ENCODE results near the gene POU2F1. TPM values are rescaled to one million over a fixed set of nuclear protein-coding genes. Genes with fewer than 3 reads are reported as not detected.
A peak's percentile ranks its signal among the peaks of the same experiment; 100 is the strongest.

The POU2F1 gene
- total and polyA plus RNA-seq, 2 experiments from 2014 or later, result 38.8 to 66.1 TPM

GRCh38 chr1:167412072-167412471 lies 191.4 kb downstream of the POU2F1 start:
- no peak overlapping the region for H3K27ac ChIP-seq (ENCODE audit: low read depth)
- no peaks in the 10 kb centered on the region for H4K20me1 ChIP-seq (replicated peaks; ENCODE audit: insufficient read depth)
- no peaks in the 10 kb centered on the region for H3K9me2 ChIP-seq (ENCODE audit: insufficient read depth)
- H2AFZ ChIP-seq, result no peak overlapping the region
- no peak overlapping the region for H3K4me3 ChIP-seq
- peaks cover 12% of the 10 kb centered on the region for H3K4me1 Mint-ChIP-seq
- H3K27me3 Mint-ChIP-seq (ENCODE audit: insufficient read depth, low read depth, poor library complexity), result peaks cover 5% of the 10 kb centered on the region
- no peaks in the 10 kb centered on the region; the same call in 2 of the 3 replicates for H3K9me3 Mint-ChIP-seq
- H3F3A ChIP-seq (replicated peaks; ENCODE audit: low read depth), result no peaks in the 10 kb centered on the region
- H3K4me1 ChIP-seq (ENCODE audit: insufficient read depth), result no peaks in the 10 kb centered on the region
- H3K79me2 ChIP-seq (replicated peaks; ENCODE audit: insufficient read depth), result 0 out of 2 replicates have a peak, but pooled peaks cover 4% of the 10 kb centered on the region
- peaks cover 47% of the 10 kb centered on the region for H3K36me3 Mint-ChIP-seq (ENCODE audit: low read depth)
- no peak overlapping the region for H3K4me3 Mint-ChIP-seq
- H3K36me3 ChIP-seq (ENCODE audit: insufficient read depth), result peaks cover 22% of the 10 kb centered on the region; the same call in 1 of the 2 replicates
- DNase-seq (ENCODE audit: low spot score) (no peak), ATAC-seq (no peak)
- TF ChIP-seq CTCF (conservative IDR thresholded peaks at IDR 0.05; ENCODE audit: low read depth in 2 of 2), result no peak
- no peak for TF ChIP-seq ZNF114 (CRISPR knock-in tag; IDR thresholded peaks at IDR 0.05)
- TF ChIP-seq CREB1 (CRISPR knock-in tag; IDR thresholded peaks at IDR 0.05; ENCODE audit: low read depth), result no peak
- no peak for TF ChIP-seq ETS1 (IDR thresholded peaks at IDR 0.05)
- no peak for TF ChIP-seq REST (IDR thresholded peaks at IDR 0.05; ENCODE audit: unreplicated experiment)
- no peak for TF ChIP-seq POLR2AphosphoS5 (IDR thresholded peaks at IDR 0.05; ENCODE audit: low read depth)
- TF ChIP-seq EZH2 (IDR thresholded peaks at IDR 0.05; ENCODE audit: low read depth, unreplicated experiment), result no peak
- TF ChIP-seq, protein P1, sequence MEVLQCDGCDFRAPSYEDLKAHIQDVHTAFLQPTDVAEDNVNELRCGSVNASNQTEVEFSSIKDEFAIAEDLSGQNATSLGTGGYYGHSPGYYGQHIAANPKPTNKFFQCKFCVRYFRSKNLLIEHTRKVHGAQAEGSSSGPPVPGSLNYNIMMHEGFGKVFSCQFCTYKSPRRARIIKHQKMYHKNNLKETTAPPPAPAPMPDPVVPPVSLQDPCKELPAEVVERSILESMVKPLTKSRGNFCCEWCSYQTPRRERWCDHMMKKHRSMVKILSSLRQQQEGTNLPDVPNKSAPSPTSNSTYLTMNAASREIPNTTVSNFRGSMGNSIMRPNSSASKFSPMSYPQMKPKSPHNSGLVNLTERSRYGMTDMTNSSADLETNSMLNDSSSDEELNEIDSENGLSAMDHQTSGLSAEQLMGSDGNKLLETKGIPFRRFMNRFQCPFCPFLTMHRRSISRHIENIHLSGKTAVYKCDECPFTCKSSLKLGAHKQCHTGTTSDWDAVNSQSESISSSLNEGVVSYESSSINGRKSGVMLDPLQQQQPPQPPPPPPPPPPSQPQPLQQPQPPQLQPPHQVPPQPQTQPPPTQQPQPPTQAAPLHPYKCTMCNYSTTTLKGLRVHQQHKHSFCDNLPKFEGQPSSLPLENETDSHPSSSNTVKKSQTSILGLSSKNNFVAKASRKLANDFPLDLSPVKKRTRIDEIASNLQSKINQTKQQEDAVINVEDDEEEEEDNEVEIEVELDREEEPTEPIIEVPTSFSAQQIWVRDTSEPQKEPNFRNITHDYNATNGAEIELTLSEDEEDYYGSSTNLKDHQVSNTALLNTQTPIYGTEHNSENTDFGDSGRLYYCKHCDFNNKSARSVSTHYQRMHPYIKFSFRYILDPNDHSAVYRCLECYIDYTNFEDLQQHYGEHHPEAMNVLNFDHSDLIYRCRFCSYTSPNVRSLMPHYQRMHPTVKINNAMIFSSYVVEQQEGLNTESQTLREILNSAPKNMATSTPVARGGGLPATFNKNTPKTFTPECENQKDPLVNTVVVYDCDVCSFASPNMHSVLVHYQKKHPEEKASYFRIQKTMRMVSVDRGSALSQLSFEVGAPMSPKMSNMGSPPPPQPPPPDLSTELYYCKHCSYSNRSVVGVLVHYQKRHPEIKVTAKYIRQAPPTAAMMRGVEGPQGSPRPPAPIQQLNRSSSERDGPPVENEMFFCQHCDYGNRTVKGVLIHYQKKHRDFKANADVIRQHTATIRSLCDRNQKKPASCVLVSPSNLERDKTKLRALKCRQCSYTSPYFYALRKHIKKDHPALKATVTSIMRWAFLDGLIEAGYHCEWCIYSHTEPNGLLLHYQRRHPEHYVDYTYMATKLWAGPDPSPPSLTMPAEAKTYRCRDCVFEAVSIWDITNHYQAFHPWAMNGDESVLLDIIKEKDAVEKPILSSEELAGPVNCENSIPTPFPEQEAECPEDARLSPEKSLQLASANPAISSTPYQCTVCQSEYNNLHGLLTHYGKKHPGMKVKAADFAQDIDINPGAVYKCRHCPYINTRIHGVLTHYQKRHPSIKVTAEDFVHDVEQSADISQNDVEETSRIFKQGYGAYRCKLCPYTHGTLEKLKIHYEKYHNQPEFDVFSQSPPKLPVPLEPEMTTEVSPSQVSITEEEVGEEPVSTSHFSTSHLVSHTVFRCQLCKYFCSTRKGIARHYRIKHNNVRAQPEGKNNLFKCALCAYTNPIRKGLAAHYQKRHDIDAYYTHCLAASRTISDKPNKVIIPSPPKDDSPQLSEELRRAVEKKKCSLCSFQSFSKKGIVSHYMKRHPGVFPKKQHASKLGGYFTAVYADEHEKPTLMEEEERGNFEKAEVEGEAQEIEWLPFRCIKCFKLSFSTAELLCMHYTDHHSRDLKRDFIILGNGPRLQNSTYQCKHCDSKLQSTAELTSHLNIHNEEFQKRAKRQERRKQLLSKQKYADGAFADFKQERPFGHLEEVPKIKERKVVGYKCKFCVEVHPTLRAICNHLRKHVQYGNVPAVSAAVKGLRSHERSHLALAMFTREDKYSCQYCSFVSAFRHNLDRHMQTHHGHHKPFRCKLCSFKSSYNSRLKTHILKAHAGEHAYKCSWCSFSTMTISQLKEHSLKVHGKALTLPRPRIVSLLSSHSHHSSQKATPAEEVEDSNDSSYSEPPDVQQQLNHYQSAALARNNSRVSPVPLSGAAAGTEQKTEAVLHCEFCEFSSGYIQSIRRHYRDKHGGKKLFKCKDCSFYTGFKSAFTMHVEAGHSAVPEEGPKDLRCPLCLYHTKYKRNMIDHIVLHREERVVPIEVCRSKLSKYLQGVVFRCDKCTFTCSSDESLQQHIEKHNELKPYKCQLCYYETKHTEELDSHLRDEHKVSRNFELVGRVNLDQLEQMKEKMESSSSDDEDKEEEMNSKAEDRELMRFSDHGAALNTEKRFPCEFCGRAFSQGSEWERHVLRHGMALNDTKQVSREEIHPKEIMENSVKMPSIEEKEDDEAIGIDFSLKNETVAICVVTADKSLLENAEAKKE (CRISPR knock-in tag; IDR thresholded peaks at IDR 0.05), result no peak
- no peak for TF ChIP-seq EZH2phosphoT487 (IDR thresholded peaks at IDR 0.05; ENCODE audit: unreplicated experiment)
- no peak for TF ChIP-seq STAT1 (IDR thresholded peaks at IDR 0.05; ENCODE audit: unreplicated experiment)
- TF ChIP-seq ZNF331 (CRISPR knock-in tag; IDR thresholded peaks at IDR 0.05; ENCODE audit: low read depth), result no peak
- no peak for TF ChIP-seq NANOG (IDR thresholded peaks at IDR 0.05; ENCODE audit: borderline replicate concordance)
- no peak for TF ChIP-seq JUNB (IDR thresholded peaks at IDR 0.05; ENCODE audit: unreplicated experiment)
- no peaks in the 10 kb centered on the region for H3K27me3 ChIP-seq (ENCODE audit: insufficient read depth)
- H3K4me2 ChIP-seq, result no peak overlapping the region
- H3K27ac Mint-ChIP-seq, result peak overlapping the region; percentile 78; the same call in 1 of the 2 replicates
